Myocyte (in vitro differentiated cells): ENCODE measurements around the gene TSLP. TPM values are rescaled to one million over a fixed set of nuclear protein-coding genes. Genes with fewer than 3 reads are reported as not detected.
A peak's percentile ranks its signal among the peaks of the same experiment; 100 is the strongest.

Source experiments
- DNase-seq: peaks from one replicate; pipeline ENCODE4 v3.0.0-alpha.2; 2012; ENCODE audit warnings: low read depth
- polyA plus RNA-seq: library from polyadenylated mRNA; unstranded; fragments of >200 nt; gene quantifications from one replicate; pipeline ENCODE4 v1.2.1, GENCODE V29; 2012; ENCODE audit warnings: missing spikeins
- total RNA-seq: library from RNA; depleted of rRNA; stranded (reverse); fragments of >200 nt; gene quantifications from 2 replicates; pipeline ENCODE4 v1.2.3, GENCODE V29; 2014

Gene TSLP
- total RNA-seq: 0.42 and 1.2 TPM in 2 replicates
- polyA plus RNA-seq: 1.3 TPM

DNA sequence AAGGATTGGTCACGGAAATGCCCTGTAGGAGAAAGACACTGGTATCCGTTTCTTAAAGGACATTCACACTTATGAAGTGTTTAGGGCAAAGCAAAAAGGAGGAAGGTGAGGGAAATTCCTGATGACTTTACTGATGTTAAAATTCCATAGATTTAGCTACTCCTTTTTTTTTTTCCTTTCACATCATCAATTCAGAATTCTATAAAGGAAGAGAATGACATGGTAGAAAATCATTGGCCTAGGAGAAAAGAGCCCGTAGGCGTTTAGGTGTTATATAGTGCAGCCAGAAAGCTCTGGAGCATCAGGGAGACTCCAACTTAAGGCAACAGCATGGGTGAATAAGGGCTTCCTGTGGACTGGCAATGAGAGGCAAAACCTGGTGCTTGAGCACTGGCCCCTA, at the start of gene TSLP:
Gene TSLP, plus strand, starts transcription at position 301 of the 400 bp plus-strand sequence. CDS start 178 bp downstream, outside the sequence.
- DNase-seq: no peak

DNA sequence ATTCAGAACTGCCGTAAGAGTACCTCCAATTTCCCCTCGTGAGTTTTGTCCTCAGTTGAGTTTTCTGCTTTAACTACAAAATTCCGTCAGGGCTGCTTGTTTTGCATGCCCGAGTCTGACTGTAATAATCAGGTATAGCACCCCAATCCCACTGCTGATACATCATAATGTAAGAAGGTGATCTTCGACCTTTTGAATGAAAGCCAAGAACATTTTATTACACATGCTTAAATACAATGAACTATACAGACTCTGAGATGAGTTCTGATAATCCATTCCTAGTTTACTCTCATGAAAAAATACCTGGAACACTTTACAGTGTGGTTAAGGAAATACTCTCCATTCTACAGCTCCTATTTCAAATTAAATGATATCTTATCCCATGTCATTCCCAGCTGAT, 49.2 kb upstream of the TSLP start:
- DNase-seq: no peak

DNA sequence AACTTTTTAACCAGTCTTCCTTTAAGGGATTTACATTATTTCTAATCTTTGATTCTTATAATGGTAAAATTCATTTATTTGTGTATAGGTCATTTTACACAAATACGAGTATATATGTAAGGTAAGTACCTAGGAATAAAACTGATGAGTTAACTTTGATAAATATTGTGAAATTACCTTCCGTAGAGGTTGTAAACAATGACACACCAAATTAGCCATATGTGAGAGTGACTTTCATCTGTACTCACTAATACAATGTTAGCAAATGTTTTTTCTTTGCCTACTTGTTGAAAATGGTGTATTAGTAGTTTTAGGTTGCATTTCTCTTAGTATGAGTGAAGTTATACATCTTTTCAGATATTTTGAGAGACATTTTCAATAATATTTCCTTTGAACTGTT, 42.6 kb upstream of the TSLP start:
- no peak for DNase-seq

DNA sequence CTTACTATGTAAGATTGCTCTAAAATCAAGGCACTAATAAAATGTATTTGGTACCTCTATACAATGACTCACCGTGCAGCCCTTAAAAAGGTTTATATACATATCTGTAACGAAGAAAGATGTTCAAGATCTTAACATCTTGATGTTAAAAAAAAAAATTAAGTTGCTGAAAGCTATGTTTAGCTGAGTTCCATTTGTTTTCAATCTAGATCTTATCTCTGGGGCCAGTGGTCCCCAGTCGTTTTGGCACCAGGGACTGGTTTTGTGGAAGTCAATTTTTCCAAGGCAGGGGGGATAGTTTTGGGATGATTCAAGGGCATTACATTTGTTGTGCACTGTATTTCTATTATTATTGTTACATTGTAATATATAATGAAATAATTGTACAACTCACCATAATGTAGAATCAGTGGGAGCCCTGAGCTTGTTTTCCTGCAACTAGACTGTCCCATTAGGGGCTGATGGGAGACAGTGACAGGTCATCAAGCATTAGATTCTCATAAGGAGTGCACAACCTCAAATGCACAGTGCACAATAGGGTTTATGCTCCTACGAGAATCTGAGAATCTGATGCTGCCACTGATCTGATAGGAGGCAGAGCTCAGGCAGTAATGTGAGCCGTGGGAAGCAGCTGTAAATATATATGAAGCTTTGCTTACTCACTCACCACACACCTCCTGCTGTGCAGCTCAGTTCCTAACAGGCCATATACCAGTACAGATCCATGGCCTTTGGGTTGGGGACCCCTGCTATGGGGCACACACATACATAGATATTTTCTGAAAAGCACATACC, 27.6 kb upstream of the TSLP start:
- DNase-seq: peak; percentile 14

DNA sequence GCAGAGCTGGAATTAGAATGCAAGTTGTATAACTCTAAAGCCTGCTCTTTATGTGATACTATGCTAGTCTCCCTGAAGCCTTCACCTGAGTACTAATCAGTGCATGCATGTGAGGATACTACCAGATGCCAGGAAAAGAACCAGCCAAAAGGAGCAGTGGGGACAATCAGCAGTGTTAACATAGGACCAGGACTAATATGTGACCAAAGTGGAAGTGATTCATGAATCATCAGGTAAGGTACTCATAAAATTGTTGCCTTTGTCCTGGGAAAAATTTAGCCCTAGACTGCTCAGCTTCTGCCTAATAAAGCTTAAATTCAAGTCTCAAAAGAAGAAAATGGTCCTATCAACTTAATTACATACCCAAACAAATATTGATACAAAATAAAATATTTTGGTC, 13.4 kb upstream of the TSLP start:
- no peak for DNase-seq

DNA sequence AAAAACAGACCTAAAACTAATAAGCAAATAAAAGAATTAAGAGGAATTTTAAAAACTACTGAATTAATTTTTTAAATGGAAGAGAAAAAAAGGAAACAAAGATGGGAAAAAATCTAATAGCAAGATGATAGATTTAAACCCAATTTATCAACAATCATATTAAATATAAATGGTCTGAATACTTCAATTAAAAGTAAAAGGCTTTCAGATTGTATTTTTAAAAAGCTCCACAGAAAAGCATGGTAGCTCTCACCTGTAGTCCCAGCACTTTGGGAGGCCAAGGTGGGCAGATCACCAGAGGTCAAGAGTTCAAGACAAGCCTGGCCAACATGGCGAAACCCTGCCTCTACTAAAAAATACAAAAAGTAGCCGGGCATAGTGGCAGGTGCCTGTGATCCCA, 11.3 kb upstream of the TSLP start:
- no peak for DNase-seq

DNA sequence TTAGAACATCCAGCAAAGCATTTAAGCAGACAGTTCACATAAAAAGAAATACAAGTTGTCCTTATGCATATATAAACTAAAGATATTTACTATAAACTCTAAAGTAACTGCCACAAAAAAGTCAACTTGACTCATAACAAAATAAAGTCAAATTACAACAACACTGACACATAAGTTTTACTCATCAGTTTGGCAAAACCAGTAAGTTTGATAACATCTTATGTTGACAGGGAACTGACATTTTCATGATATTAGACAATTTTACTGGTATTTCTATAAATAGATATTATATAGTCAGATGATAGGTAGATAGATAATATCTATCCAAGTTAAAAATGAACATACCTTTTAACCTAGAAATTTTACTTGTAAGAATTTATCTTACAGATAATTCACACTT, 9.9 kb upstream of the TSLP start:
- no peak for DNase-seq

DNA sequence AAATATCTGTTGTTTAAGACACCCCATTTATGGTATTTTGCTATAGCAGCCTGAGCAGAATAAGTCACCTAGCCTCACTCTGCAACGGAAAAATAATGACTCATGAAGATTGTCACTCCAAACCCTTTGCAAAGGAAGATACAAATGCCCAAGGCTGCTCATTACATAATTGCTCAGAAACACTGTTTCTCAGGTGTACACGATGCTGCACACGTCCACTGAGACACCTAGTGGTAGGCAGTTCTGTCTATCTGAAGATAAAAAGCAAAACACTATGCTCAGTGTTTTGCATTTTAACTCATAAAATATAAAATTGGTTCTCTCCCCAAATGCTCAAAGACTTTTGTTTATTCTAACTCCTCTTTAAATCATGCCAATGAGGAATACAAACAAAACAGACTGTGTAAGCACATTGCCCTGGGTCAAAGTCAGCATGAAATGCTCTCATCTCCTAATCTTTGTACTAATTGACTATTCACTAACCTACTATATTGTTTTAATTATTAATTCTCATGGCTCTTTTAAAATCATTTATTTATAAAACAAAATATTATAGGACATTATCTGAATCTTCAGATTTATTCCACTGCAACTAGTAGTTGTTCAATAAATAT, 7.7 kb upstream of the TSLP start:
- no peak for DNase-seq

DNA sequence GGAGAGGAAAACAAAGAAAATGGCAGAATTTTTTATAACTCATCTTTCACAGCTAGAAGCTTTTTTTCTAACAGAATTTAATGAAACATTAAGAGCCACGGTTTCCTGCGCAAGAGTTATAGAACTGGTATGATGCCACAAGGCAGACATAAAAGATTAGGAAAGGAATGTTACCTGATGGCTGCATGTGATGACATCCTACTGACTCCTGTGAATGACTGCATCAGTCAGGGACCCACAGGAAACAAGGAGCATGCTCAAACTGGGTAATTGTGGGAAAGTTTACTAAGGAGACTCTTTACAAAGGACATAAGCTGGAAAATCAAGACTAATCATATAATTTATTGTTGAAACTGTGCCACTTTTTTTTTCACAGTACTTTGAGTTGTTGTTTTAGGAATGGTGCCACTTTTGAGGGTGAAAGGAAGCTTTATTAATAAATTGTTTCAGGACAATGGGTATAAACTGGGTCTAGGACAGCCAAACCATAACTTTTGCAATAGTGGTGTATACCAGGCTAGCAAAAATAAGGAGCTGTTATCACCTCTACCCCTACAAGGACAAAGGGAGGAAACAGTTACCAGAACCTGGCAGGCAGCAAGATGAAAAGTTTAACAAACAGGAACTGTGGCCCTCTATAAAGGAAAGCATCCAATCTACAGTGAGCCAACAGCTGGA, 5.1 kb upstream of the TSLP start:
- no peak for DNase-seq

DNA sequence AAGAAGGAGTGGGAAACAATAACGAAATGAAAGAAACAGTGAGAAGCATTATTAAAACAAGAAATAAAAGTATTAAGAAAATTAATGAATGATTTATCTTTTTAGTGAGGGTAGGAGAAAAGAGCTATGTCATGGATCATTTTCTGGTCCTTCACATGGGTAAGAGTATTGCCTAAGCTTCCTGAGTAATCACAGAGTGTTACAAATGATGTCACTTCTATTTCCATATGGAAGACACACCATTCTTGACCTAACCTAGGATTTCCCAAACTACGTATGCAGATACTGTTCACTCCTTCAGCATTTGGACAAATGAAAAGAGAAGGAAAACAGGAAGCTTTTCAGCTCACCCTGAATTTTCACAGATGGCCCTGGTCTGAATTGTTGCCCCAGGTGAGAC, 3.3 kb upstream of the TSLP start:
- no peak for DNase-seq

DNA sequence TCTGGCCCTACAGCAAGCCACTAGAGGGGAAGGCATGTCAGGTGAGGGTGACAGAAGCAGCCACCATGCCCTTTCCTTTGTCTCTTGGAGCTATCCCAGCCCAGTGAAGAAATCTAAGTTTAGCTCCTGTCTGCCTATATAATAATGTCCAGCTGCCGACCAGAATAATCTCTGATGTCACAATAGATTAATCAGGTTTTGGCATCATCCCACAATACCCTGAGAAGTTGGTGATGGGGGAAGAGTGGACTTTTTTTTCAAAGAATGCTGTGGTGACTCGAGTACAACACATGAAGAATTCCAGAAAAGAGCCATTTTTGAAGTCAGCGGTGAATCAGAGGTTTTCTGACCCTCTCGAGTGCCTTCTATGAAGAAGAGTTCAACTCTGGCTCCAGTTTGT, 1.7 kb upstream of the TSLP start:
- DNase-seq: peak; percentile 39

DNA sequence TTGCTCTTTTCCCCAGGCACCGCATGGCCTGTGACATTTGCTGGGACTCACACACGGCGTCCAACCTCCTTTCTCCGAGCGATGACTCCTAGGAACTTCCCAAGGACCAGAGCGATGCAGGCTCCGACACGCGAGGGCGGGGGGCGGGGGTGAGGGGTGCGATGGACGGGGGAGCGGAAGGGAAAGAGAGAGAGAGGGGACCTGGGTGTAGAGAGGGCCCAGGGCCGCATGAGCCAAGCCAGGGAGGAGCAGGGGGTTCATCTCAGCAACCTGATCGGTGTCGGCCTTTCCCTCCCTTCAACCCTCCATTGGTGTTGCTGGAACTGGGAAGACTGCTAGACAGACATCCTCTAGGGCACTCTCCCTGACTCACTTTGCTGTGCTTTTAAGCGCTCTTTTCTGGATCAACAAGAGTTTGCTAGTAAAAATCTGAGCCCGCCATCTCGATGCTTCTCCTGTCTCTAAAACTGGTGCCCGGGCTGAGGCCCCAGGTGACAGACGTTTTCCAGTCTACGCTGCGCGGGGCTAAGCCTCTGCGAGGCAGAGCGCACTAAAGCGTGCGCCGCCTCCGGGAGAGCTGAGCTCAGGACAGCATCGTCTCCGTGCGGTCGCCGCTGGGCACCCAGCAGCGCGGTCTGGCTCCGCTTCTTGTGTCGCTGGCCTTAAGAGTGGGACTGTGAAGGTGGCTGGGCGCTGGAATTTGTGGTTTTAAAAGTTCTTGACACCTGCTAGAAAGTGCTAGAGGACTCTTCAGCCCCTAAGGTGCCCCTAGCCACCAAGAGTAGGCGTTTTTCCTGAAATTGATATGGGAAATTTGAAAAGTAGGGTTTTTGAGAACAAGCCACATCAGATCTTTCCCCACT, 1.0 kb upstream of the TSLP start:
- no peak for DNase-seq

DNA sequence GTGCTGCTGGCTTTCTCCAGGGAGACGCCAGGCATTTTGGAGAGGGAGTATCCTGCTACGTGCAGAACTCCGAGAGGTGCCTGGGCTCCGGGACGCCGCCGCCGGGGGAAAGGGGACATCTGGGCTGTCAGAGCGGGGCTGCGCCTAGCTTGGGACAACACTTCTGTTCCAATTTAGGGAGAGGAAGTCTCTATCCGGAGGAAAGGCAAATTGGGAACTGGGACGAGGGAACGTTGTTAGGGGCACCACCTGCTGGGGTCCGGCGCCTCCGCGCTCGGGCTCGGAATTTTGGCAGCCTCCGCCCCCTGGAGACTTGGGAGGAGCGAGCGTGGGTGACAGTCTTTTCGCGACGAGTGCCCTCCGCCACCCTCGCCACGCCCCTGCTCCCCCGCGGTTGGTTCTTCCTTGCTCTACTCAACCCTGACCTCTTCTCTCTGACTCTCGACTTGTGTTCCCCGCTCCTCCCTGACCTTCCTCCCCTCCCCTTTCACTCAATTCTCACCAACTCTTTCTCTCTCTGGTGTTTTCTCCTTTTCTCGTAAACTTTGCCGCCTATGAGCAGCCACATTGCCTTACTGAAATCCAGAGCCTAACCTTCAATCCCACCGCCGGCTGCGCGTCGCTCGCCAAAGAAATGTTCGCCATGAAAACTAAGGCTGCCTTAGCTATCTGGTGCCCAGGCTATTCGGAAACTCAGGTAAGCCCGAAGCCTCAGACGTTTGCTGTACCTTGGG, 1.6 kb downstream of the TSLP start:
- peak; percentile 83 for DNase-seq

DNA sequence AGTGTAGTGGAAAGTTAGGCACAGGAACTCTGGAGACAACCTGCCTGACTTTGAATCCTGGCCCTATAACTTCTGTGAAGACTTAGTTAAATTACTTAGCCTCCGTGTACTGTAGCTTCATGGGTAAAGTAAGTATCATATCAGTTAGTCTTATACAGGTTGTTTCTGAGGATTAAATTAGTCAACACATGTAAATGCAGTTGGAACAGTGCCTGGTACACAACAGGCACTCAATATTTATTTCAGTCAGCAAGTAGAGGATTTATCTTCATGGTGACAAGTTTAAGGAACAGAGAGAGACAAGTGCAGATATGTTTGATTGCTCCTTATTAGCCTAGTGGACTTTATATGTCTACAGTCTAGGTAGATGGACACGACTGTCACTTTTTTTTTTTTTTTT, 2.7 kb downstream of the TSLP start:
- no peak for DNase-seq

DNA sequence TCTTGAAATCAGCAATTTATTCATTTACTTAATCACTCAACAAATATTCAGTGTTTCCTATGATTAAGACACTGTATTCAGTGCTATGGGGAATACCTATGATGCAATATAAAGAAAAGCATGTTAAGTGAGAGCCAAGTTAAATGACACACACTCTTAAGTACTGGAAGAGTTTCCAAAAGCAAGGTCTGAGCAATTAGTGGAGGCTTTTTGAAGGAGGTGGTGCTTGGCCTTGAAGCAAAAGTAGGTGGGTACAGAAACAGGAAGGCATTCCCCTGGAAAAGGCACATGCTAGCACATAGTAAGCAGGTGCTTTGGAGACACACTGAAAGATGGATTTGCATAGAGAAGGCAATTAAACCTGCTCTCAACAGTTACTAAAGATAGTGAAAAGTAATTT, 4.0 kb downstream of the TSLP start:
- DNase-seq: no peak

DNA sequence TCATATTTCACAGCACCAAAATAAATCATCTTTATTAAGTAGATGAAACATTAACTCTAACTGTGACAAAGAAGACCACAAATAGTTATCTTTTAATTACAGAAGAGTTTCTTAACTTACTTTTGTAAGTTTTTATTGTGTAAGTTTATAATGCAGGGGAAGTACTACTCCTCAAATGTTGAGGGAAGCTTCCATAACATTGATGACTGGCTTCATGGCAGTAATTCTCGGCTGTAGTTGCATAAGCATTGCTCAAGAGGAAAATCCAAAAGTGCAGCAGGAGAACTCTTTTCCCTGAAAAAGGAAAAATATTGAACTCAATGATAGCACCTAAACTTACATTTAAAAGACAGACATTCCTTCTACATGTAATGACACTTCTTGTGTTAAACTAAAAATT, 4.6 kb downstream of the TSLP start:
- no peak for DNase-seq

DNA sequence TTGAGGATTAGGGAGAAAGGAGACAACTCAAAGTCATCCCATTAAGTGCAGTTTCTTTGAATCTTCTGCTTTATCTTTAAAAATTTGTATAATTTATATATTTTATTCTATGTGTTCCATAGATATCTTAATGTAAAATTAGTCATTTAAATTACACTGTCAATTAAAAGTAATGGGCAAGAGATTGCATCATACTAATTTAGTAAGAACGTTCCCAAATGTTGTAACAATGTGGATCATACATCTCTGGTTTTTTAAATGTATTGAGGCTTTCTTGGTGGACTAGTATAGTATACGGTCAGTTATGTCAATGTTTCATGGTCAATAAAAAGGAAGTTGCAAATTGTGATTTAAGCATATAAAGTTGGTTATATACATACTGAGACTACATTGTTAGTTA, 6.2 kb downstream of the TSLP start:
- no peak for DNase-seq

DNA sequence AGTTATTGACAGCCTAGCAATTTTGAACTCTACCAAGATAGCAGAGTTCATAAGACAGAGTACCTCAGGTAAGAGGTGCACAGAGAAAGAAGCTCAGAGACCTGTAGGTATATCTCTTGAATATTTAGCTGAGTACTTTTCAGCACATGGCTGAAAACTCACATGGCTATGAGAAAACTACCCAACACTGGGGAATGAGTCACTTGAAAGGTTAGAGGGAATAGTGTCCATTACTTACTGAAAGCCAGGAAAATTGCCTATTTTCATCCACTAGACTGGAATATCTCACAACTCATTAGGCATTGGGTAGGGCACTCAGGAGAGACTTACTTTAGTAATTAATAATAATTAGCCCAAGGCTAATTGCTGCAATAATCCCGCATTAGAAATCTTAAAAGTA, 8.3 kb downstream of the TSLP start:
- DNase-seq: no peak

DNA sequence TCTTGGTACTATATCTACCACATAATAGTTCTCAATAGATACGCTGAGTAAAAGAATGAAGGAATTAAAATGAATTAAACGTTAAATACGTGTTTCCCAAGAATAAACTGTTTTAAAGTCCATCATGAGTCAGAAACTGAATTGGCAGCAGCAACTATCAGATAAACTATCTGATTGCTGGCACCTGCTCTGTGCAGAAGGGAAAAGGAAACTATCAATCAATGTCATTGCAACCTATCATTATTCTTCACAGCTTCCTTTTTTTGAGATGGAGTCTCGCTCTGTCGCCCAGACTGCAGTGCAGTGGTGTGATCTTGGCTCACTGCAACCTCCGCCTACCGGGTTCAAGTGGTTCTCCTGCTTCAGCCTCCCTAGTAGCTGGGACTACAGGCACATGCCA, 11.8 kb downstream of the TSLP start:
- no peak for DNase-seq

DNA sequence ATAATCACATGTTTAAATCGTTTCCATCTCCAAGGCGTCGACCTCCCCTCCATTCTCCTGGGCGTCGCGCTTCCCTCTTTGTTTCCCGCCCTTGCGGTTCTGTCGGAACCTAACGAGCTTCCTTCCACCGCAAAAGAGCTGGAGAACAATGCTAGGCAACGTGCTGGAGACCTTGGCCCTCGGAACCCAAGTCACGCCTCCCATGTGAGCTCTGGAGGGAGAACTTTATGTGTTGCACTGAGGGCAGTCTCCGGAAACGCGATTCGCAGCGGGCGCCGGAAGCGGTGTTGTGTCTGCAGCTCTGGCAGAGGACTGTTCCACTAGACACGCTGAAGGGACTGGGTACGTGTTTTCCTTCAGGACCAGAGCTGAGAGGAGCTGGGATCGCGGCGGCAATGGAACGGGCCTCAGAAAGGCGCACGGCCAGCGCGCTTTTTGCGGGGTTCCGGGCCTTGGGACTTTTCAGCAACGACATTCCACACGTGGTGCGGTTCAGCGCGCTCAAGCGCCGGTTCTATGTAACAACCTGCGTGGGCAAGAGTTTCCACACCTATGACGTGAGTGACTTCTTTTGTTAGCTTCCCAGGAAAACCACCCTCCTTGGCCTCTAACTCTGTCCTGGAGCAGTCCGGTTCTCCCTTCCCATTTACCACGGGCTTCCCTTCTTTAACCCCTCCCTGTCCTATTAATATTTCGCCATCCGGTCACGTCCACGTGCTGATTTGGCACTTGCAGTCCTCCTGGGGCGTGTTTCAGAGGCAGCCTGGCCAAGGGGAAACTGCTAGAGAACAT, 20.7 kb downstream of the TSLP start, which contains the start of gene WDR36:
Gene WDR36, plus strand, starts transcription at position 287 of the 792 bp plus-strand sequence. Its CDS starts 109 bp downstream, at position 396.
- DNase-seq: peak; percentile 97
